ENCODE results near the gene ENTREP1. TPM values are rescaled to one million over a fixed set of nuclear protein-coding genes. Genes with fewer than 3 reads are reported as not detected.

Gene ENTREP1
- total and polyA plus RNA-seq, 9 donors, result 17.7 to 36.9 (median 24.5) TPM

DNA sequence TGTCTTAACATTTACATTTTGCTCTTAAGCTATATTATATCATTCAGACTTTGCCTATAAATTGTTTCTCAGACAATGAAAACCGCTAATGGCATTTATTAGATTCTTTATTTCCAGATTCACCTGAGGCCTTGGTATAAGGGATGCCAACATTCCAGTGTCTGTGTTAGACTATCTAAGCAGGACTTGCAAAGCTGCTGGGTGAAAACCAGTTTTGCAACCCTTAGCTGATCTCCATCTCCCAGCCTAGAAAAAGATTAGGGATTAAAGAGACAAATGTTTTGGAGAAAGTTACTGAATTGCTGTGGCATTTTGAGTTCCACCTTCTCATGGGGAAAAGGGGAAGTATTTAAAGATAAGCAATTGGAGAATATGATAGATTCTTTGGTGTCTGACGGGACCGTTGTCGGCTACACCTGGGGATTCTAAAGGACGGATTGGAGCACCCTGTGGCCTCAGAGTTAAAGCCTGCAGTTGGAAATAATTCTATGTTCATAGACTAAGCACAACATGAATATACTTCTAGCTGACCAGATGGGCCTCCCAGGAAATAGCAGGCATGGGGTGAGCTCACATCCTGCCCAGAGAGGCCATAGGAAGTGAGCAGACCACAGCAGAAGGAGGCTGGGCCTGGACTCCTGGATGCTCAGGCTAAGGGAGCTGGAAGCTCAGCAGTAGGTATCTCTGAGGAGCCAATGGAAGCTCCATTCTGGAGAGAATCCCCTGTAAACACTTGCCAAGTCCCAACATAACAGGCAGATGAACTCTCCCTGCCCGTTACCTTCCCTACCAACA is 21.8 kb downstream of the ENTREP1 start:
- Histone ChIP-seq H3K27me3 (no peaks in the 10 kb centered on the region), H3K4me3 (no peak overlapping the region), H3K9me3 (no peaks in the 10 kb centered on the region), H3K4me1 (ENCODE audit: insufficient read depth) (peaks cover 5% of the 10 kb centered on the region), H3K36me3 (no peaks in the 10 kb centered on the region), H3K27ac (no peak overlapping the region)
- no peak for TF ChIP-seq EP300 (IDR thresholded peaks at IDR 0.05)
- no peak for TF ChIP-seq POLR2A (IDR thresholded peaks at IDR 0.05)
- TF ChIP-seq, protein P1, sequence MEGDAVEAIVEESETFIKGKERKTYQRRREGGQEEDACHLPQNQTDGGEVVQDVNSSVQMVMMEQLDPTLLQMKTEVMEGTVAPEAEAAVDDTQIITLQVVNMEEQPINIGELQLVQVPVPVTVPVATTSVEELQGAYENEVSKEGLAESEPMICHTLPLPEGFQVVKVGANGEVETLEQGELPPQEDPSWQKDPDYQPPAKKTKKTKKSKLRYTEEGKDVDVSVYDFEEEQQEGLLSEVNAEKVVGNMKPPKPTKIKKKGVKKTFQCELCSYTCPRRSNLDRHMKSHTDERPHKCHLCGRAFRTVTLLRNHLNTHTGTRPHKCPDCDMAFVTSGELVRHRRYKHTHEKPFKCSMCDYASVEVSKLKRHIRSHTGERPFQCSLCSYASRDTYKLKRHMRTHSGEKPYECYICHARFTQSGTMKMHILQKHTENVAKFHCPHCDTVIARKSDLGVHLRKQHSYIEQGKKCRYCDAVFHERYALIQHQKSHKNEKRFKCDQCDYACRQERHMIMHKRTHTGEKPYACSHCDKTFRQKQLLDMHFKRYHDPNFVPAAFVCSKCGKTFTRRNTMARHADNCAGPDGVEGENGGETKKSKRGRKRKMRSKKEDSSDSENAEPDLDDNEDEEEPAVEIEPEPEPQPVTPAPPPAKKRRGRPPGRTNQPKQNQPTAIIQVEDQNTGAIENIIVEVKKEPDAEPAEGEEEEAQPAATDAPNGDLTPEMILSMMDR (IDR thresholded peaks at IDR 0.05), result no peak
- WGBS, 3 donors, result 94 to 96% (median 96%) methylated on average over 6 of the region's 6 CpGs
- intact Hi-C loops (cut with DNase I), result loop anchor here in 1 of 4 donors (2.0 kb wide), 1 partner anchor 28 kb away; no protein-coding TSS in a partner anchor
- no peak for DNase-seq

DNA sequence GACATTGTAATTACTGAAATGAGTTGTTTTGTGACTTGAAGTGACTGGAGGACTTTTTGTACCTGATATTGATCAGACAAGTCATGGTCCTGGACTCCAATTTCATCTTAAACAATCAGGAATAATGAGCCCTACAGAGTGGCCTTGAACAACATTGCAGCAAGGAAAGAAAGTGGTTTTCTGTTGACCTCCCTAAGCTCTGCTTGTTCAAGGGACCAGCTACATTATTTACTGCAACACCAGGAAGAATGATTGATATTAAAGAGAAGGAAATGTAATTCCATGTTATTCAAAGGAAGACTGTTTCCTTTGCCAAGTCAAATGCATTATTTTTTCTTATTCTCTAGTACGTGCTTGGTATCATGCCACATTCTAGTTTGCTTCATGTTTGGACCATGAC is 22.6 kb downstream of the ENTREP1 start:
- H3K27ac ChIP-seq, result no peak overlapping the region

DNA sequence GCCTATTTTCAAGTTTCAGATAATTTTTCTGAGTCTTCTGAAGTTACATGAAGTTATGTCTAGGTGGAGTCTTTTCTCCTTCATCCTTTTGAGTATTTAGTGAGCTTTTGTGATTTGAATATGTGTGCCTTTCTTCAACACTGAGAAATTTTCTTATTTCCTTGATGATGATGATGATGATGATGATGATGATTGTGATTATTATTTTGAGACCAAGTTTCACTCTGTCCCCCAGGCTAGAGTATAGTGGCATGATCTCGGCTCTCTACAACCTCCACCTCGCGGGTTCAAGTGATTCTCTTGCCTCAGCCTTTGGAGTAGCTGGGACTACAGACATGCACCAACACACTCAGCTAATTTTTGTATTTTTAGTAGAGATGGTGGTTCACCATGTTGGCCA is 26.2 kb downstream of the ENTREP1 start:
- intact Hi-C loops (cut with DNase I), result no loop called here
- no peaks in the 10 kb centered on the region for H3K27me3 ChIP-seq
- DNase-seq, result no peak
- peaks cover 1% of the 10 kb centered on the region for H3K4me1 ChIP-seq (ENCODE audit: insufficient read depth)
- no peak overlapping the region for H3K4me3 ChIP-seq
- no peaks in the 10 kb centered on the region for H3K36me3 ChIP-seq
- no peak overlapping the region for H3K27ac ChIP-seq
- WGBS, 3 donors, result 97 to 99% (median 98%) methylated on average over 3 of the region's 3 CpGs
- no peak for TF ChIP-seq POLR2A (IDR thresholded peaks at IDR 0.05)
- TF ChIP-seq, protein P1 (IDR thresholded peaks at IDR 0.05), result no peak
- TF ChIP-seq EP300 (IDR thresholded peaks at IDR 0.05), result no peak
- no peaks in the 10 kb centered on the region for H3K9me3 ChIP-seq

More for the DNA sequence above, 22.6 kb downstream of the ENTREP1 start:
- H3K4me1 ChIP-seq (ENCODE audit: insufficient read depth), result peaks cover 5% of the 10 kb centered on the region
- intact Hi-C loops (cut with DNase I), result loop anchor here in 1 of 4 donors (2.0 kb wide), 1 partner anchor 27 kb away; no protein-coding TSS in a partner anchor
- H3K36me3 ChIP-seq, result no peaks in the 10 kb centered on the region
- no peak overlapping the region for H3K4me3 ChIP-seq
- WGBS, 3 donors, result 44 to 50% (median 46%) methylated on average over 1 of the region's 1 CpG
- DNase-seq, result no peak
- H3K27me3 ChIP-seq, result no peaks in the 10 kb centered on the region
- H3K9me3 ChIP-seq, result no peaks in the 10 kb centered on the region
- TF ChIP-seq, protein P1 (IDR thresholded peaks at IDR 0.05), result no peak
- TF ChIP-seq POLR2A (IDR thresholded peaks at IDR 0.05), result no peak
- TF ChIP-seq EP300 (IDR thresholded peaks at IDR 0.05), result no peak

DNA sequence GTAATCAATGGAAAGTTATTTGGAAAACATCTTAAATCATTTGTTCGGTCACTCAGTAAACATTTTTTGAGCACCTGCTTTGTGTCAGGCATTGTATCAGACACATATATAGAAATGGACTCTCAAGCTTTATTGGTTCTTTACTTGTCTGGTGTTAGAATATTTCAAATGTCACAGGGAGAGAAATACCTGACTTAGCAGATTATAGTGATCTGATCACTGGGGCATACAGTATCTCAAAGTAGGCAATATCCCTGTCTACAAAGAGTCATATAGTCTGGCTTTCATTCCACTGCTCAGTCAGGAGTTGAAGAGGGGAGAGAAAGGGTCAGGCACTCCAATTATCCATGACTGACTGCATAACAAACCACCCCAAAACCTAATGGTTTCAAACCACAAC is 30.2 kb downstream of the ENTREP1 start:
- TF ChIP-seq EP300 (IDR thresholded peaks at IDR 0.05) (no peak), POLR2A (IDR thresholded peaks at IDR 0.05) (no peak)
- TF ChIP-seq, protein P1 (IDR thresholded peaks at IDR 0.05), result no peak
- 90 to 98% (median 98%) methylated on average over 1 of the region's 1 CpG for WGBS, 3 donors
- no peaks in the 10 kb centered on the region for H3K9me3 ChIP-seq
- intact Hi-C loops (cut with DNase I), result no loop called here
- H3K36me3 ChIP-seq, result no peaks in the 10 kb centered on the region
- H3K4me1 ChIP-seq (ENCODE audit: insufficient read depth), result peaks cover 4% of the 10 kb centered on the region
- no peak overlapping the region for H3K27ac ChIP-seq
- DNase-seq, result no peak
- H3K27me3 ChIP-seq, result no peaks in the 10 kb centered on the region
- H3K4me3 ChIP-seq, result no peak overlapping the region

Measured in ovary (tissue), 9 donors.